Ishikawa (cell line): ENCODE data around the gene SOX10.

Experiments
- CEBPB ChIP-seq: IDR thresholded peaks from 2 replicates; pipeline ENCODE4 v1.6.1; 2012
- CREB1 ChIP-seq: IDR thresholded peaks from 2 replicates; pipeline ENCODE4 v1.6.1; 2012; ENCODE audit warnings: low read depth
- EGR1 ChIP-seq: IDR thresholded peaks from 2 replicates; pipeline ENCODE4 v1.6.1; 2012
- EP300 ChIP-seq: IDR thresholded peaks from 2 replicates; pipeline ENCODE4 v1.6.1; 2012; ENCODE audit warnings: borderline replicate concordance
- FOXM1 ChIP-seq: IDR thresholded peaks from 2 replicates; pipeline ENCODE4 v1.6.1; 2012; ENCODE audit warnings: low read depth, borderline replicate concordance
- NFIC ChIP-seq: IDR thresholded peaks from 2 replicates; pipeline ENCODE4 v1.6.1; 2012
- RAD21 ChIP-seq: IDR thresholded peaks from 2 replicates; pipeline ENCODE4 v1.6.1; 2012; ENCODE audit warnings: low read depth
- TAF1 ChIP-seq: IDR thresholded peaks from 2 replicates; pipeline ENCODE4 v1.6.1; 2012; ENCODE audit warnings: low read depth, mild to moderate bottlenecking
- TCF12 ChIP-seq: IDR thresholded peaks from 2 replicates; pipeline ENCODE4 v1.6.1; 2012; ENCODE audit warnings: low read depth
- TEAD4 ChIP-seq: IDR thresholded peaks from 2 replicates; pipeline ENCODE4 v1.6.1; 2012
- YY1 ChIP-seq: IDR thresholded peaks from 2 replicates; pipeline ENCODE4 v1.6.1; 2012; ENCODE audit warnings: low read depth
- ZBTB7A ChIP-seq: IDR thresholded peaks from 2 replicates; pipeline ENCODE4 v1.6.1; 2012; ENCODE audit warnings: low read depth
- TF ChIP-seq, protein P1 (sequence below): IDR thresholded peaks from 2 replicates; pipeline ENCODE4 v1.6.1; 2012
- TF ChIP-seq, protein P2 (sequence below): IDR thresholded peaks from 2 replicates; pipeline ENCODE4 v1.6.1; 2012; ENCODE audit warnings: low read depth, mild to moderate bottlenecking
- TF ChIP-seq, protein P3 (sequence below): IDR thresholded peaks from 2 replicates; pipeline ENCODE4 v1.6.1; 2012

Gene SOX10

DNA sequence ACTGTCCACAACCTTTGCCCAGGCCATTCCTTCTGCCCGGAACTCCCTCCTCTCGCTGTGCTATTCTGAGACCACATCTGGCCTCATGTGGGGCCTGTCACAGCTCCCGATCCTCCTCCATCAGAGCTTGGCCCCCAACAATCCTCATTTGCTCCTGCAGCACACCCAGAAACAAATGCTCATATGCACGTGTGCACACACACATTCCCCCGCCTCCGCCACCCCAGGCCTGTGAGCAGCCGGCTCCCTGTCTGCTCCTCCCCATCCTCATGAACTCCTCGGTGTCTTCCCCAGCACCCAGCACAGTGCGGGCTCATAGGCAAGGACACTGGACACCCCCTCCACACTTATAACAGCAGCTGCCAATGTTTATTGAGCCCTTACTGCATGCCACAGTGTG lies 43.1 kb upstream of the SOX10 start:
- TF ChIP-seq ZBTB7A (no peak), TCF12 (no peak), YY1 (no peak), NFIC (no peak), FOXM1 (no peak), TEAD4 (no peak), RAD21 (no peak), CEBPB (no peak), TAF1 (no peak), EGR1 (no peak), CREB1 (no peak)
- TF ChIP-seq, protein P1, sequence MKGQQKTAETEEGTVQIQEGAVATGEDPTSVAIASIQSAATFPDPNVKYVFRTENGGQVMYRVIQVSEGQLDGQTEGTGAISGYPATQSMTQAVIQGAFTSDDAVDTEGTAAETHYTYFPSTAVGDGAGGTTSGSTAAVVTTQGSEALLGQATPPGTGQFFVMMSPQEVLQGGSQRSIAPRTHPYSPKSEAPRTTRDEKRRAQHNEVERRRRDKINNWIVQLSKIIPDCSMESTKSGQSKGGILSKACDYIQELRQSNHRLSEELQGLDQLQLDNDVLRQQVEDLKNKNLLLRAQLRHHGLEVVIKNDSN: no peak

DNA sequence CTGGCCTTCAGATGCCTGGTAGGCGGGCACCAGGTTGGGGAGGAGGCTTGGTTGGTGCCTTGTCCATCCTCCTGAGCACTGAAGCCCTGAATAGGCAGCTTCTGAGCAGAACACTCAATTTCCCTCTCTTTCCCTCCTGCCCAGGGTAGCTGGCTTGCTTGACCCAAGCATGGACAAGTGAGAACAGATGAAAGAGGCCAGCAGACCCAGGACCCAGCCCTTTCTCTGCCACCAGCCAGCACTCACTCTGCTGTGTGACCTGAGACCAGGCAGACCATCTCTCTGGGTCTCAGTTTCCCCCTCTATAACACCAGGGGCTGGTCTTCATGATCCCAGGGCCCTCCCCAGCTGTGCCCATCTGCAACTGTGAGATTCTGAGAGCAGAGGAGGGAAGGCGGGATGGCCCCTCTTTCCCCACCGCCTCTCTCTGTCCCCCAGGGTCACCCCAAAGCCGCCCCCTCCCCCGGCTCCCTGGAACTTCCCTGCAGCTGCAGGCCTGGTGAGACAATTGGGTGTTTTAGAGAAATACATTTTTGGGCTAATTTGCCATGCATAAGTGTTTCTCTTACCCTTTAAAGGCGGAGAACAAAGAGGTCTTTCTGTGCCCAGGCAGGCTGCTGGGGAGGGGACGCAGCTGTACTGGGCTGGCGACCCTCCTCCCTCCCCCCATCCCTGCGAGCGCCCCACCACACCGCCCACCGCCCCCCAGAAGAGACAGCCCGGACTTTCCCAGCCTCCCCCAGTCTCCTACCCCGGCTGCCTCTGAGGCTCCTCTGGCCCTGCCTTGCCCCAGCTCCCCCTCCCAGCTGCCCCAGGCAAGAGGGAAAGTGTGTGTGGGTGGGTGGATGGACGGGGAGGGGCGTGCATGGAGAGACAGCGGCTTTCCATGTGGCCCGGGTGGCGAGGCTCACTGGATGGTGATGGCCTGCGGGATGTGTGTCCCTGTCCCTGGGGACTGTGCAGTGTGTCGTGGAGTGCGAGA lies 42.1 kb upstream of the SOX10 start:
- TF ChIP-seq FOXM1: no peak
- TF ChIP-seq CEBPB: no peak
- TF ChIP-seq TAF1: no peak
- no peak for TF ChIP-seq RAD21
- TF ChIP-seq TCF12: no peak
- no peak for TF ChIP-seq YY1
- TF ChIP-seq EGR1: no peak
- TF ChIP-seq, protein P1: no peak
- TF ChIP-seq ZBTB7A: no peak
- no peak for TF ChIP-seq TEAD4
- TF ChIP-seq, protein P2, sequence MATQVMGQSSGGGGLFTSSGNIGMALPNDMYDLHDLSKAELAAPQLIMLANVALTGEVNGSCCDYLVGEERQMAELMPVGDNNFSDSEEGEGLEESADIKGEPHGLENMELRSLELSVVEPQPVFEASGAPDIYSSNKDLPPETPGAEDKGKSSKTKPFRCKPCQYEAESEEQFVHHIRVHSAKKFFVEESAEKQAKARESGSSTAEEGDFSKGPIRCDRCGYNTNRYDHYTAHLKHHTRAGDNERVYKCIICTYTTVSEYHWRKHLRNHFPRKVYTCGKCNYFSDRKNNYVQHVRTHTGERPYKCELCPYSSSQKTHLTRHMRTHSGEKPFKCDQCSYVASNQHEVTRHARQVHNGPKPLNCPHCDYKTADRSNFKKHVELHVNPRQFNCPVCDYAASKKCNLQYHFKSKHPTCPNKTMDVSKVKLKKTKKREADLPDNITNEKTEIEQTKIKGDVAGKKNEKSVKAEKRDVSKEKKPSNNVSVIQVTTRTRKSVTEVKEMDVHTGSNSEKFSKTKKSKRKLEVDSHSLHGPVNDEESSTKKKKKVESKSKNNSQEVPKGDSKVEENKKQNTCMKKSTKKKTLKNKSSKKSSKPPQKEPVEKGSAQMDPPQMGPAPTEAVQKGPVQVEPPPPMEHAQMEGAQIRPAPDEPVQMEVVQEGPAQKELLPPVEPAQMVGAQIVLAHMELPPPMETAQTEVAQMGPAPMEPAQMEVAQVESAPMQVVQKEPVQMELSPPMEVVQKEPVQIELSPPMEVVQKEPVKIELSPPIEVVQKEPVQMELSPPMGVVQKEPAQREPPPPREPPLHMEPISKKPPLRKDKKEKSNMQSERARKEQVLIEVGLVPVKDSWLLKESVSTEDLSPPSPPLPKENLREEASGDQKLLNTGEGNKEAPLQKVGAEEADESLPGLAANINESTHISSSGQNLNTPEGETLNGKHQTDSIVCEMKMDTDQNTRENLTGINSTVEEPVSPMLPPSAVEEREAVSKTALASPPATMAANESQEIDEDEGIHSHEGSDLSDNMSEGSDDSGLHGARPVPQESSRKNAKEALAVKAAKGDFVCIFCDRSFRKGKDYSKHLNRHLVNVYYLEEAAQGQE: no peak
- TF ChIP-seq, protein P3, sequence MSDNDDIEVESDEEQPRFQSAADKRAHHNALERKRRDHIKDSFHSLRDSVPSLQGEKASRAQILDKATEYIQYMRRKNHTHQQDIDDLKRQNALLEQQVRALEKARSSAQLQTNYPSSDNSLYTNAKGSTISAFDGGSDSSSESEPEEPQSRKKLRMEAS: no peak

DNA sequence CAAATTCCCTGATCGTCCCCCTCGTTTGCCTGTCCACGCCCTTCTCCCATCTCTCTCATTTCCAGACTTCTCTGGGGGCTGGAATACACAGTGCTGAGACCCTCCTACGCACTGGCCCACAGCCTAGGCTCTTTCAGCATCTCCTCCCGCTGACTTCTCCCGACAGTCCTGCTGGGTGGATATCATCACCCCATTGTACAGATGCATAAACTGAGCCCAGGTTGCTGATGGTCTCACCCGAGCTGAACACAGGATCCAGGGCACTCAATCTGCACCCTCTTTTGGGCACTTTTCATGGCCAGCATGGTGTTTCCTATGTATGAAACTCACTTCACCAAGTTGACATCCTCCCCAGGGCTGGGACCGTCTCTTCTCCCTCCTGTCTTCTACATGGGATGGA lies 41.2 kb upstream of the SOX10 start:
- TF ChIP-seq EP300: no peak
- TF ChIP-seq RAD21: no peak
- TF ChIP-seq, protein P1: no peak
- TF ChIP-seq EGR1: no peak
- no peak for TF ChIP-seq YY1
- TF ChIP-seq TAF1: no peak
- no peak for TF ChIP-seq TCF12

DNA sequence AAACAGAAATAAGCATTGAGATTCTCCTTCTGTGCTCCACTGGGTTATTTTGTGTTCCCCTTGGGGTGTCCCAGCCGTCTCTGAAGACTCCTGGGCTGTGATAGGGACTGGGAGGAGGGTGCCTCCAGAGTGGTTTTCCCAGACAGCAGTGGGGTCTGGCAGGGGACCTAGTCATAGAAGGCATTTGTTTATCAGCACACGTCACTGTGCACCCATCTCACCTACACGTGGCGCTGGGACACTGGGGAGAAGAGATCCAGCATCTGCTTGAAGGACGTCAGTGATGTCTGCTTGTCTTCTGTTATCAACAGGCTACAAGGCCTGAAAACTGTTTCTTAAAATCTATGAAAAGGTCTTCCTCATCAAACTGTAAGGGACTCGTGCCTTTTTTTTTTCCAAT lies 38.7 kb upstream of the SOX10 start:
- TF ChIP-seq RAD21 (no peak), ZBTB7A (no peak), TAF1 (no peak), NFIC (no peak), YY1 (no peak), CEBPB (no peak), FOXM1 (no peak), CREB1 (no peak), EGR1 (no peak), TEAD4 (no peak), TCF12 (no peak)
- TF ChIP-seq, protein P3: no peak
- TF ChIP-seq, protein P1: no peak

DNA sequence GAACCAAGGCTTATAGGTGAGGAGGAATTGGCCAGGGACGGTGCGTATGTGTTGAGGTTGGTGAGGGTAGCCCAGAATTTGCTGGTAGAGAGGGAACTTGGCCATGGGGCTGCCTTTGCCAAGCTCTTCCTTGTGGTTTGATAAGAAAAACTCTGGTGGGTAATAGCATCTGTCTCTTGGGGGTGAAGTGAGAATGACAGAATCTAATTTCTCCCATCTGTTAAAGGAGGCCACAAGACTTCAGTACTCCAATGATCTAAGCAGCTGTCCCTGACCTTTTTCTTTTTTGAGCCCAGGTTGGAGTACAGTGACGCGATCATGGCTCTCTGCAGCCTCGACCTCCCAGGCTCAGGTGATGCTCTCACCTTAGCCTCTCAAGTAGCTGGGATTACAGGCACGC lies 36.9 kb upstream of the SOX10 start:
- TF ChIP-seq EP300 (no peak), ZBTB7A (no peak), TCF12 (no peak), RAD21 (no peak), NFIC (no peak), EGR1 (no peak), FOXM1 (no peak), YY1 (no peak)
- TF ChIP-seq, protein P1: no peak
- TF ChIP-seq, protein P3: no peak
